ENCODE results near the gene ICE2. TPM values are rescaled to one million over a fixed set of nuclear protein-coding genes. Genes with fewer than 3 reads are reported as not detected.

Gene ICE2
- polyA plus RNA-seq, 1 of the 3 experiments (the other 2 are of a cell fraction), result 19.0 TPM

- ChIA-PET CTCF (interaction anchor here (1.0 to 1.6 kb wide), 2 partner anchors 51 to 96 kb away, joined by 3 to 6 read pairs; no protein-coding TSS in a partner anchor), POLR2A (no interaction called here)
- Histone ChIP-seq H3K4me3 (ENCODE audit: low read depth in 2 of 2, low read length in 1 of 2) (no peak overlapping the region), H3K27ac (ENCODE audit: low read depth in 2 of 2, low read length in 1 of 2) (peak overlapping the region in 1 of 2 experiments; percentile 24; a peak in 2 of 4 replicates), H4K20me1 (ENCODE audit: insufficient read depth) (no peaks in the 10 kb centered on the region), H3K79me2 (ENCODE audit: insufficient read depth) (peaks cover 53% of the 10 kb centered on the region), H3K4me1 (ENCODE audit: control insufficient read depth in 1 of 2, insufficient read depth in 2 of 2, low read depth in 1 of 2, low read length in 1 of 2) (peaks cover 7 to 17% of the 10 kb centered on the region in 2 experiments; a peak in 2 of 4 replicates), H3K27me3 (ENCODE audit: insufficient read depth) (no peaks in the 10 kb centered on the region), H3K9me3 (no peaks in the 10 kb centered on the region), H3K9ac (no peak overlapping the region), H3K36me3 (replicated peaks in 1 of 2; ENCODE audit: control insufficient read depth in 1 of 2, insufficient read depth in 2 of 2, low read length in 1 of 2) (peaks cover 40 to 66% of the 10 kb centered on the region in 2 experiments), H3K4me2 (no peak overlapping the region), H3F3A (replicated peaks; ENCODE audit: insufficient read depth) (peaks cover 9% of the 10 kb centered on the region), H3K9me2 (no peaks in the 10 kb centered on the region), H2AFZ (ENCODE audit: low read depth) (no peak overlapping the region)
- DNase-seq, result no peak
- TF ChIP-seq TEAD4 (IDR thresholded peaks at IDR 0.05; ENCODE audit: borderline replicate concordance, insufficient read depth), result no peak
- no peak for TF ChIP-seq RCOR1 (IDR thresholded peaks at IDR 0.05; ENCODE audit: low read length)
- TF ChIP-seq, protein P1, sequence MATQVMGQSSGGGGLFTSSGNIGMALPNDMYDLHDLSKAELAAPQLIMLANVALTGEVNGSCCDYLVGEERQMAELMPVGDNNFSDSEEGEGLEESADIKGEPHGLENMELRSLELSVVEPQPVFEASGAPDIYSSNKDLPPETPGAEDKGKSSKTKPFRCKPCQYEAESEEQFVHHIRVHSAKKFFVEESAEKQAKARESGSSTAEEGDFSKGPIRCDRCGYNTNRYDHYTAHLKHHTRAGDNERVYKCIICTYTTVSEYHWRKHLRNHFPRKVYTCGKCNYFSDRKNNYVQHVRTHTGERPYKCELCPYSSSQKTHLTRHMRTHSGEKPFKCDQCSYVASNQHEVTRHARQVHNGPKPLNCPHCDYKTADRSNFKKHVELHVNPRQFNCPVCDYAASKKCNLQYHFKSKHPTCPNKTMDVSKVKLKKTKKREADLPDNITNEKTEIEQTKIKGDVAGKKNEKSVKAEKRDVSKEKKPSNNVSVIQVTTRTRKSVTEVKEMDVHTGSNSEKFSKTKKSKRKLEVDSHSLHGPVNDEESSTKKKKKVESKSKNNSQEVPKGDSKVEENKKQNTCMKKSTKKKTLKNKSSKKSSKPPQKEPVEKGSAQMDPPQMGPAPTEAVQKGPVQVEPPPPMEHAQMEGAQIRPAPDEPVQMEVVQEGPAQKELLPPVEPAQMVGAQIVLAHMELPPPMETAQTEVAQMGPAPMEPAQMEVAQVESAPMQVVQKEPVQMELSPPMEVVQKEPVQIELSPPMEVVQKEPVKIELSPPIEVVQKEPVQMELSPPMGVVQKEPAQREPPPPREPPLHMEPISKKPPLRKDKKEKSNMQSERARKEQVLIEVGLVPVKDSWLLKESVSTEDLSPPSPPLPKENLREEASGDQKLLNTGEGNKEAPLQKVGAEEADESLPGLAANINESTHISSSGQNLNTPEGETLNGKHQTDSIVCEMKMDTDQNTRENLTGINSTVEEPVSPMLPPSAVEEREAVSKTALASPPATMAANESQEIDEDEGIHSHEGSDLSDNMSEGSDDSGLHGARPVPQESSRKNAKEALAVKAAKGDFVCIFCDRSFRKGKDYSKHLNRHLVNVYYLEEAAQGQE (IDR thresholded peaks at IDR 0.05; ENCODE audit: low read depth, low read length), result no peak
- no peak for TF ChIP-seq NFIC (IDR thresholded peaks at IDR 0.05; ENCODE audit: borderline replicate concordance)
- no peak for TF ChIP-seq MXI1 (IDR thresholded peaks at IDR 0.05; ENCODE audit: low read depth, low read length)
- no peak for TF ChIP-seq USF1 (IDR thresholded peaks at IDR 0.05; ENCODE audit: borderline replicate concordance, low read depth)
- TF ChIP-seq POLR2AphosphoS5 (IDR thresholded peaks at IDR 0.05; ENCODE audit: low read depth, low read length), result no peak
- TF ChIP-seq, protein P2, sequence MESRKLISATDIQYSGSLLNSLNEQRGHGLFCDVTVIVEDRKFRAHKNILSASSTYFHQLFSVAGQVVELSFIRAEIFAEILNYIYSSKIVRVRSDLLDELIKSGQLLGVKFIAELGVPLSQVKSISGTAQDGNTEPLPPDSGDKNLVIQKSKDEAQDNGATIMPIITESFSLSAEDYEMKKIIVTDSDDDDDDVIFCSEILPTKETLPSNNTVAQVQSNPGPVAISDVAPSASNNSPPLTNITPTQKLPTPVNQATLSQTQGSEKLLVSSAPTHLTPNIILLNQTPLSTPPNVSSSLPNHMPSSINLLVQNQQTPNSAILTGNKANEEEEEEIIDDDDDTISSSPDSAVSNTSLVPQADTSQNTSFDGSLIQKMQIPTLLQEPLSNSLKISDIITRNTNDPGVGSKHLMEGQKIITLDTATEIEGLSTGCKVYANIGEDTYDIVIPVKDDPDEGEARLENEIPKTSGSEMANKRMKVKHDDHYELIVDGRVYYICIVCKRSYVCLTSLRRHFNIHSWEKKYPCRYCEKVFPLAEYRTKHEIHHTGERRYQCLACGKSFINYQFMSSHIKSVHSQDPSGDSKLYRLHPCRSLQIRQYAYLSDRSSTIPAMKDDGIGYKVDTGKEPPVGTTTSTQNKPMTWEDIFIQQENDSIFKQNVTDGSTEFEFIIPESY (IDR thresholded peaks at IDR 0.05; ENCODE audit: borderline replicate concordance, low read depth), result no peak
- TF ChIP-seq, protein P3, sequence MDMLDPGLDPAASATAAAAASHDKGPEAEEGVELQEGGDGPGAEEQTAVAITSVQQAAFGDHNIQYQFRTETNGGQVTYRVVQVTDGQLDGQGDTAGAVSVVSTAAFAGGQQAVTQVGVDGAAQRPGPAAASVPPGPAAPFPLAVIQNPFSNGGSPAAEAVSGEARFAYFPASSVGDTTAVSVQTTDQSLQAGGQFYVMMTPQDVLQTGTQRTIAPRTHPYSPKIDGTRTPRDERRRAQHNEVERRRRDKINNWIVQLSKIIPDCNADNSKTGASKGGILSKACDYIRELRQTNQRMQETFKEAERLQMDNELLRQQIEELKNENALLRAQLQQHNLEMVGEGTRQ (IDR thresholded peaks at IDR 0.05; ENCODE audit: borderline replicate concordance, low read depth, low read length), result no peak
- TF ChIP-seq FOSL2 (IDR thresholded peaks at IDR 0.05; ENCODE audit: borderline replicate concordance, low read depth), result peak; percentile 8; the same call in 1 of the 2 replicates
- no peak for TF ChIP-seq FOXM1 (IDR thresholded peaks at IDR 0.05; ENCODE audit: low read depth)
- 0 out of 2 replicates have a peak, but pooled peaks have one; percentile 5 for TF ChIP-seq PBX3 (IDR thresholded peaks at IDR 0.05)
- TF ChIP-seq EP300 (IDR thresholded peaks at IDR 0.05; ENCODE audit: borderline replicate concordance in 1 of 2, low read depth in 1 of 2, low read length in 1 of 2), result no peak
- TF ChIP-seq NRF1 (IDR thresholded peaks at IDR 0.05; ENCODE audit: low read depth, low read length), result no peak
- TF ChIP-seq, protein P4, sequence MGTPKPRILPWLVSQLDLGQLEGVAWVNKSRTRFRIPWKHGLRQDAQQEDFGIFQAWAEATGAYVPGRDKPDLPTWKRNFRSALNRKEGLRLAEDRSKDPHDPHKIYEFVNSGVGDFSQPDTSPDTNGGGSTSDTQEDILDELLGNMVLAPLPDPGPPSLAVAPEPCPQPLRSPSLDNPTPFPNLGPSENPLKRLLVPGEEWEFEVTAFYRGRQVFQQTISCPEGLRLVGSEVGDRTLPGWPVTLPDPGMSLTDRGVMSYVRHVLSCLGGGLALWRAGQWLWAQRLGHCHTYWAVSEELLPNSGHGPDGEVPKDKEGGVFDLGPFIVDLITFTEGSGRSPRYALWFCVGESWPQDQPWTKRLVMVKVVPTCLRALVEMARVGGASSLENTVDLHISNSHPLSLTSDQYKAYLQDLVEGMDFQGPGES (IDR thresholded peaks at IDR 0.05; ENCODE audit: low read depth, low read length), result no peak
- no peak for TF ChIP-seq RFX5 (IDR thresholded peaks at IDR 0.05; ENCODE audit: low read length)
Observed at GRCh38 chr15:60469893-60470641, 8.9 kb downstream of the ICE2 start.
